Activated CD4-positive, alpha-beta T cell treated with anti-CD3 and anti-CD28 coated beads, Interleukin-10, Interleukin-2, amounts not matched to agents 100 ng/mL and 50 ng/mL, durations not matched to agents 16 hours and 8 hours (primary cell): ENCODE results near the gene SSC5D.
"Not testable (repeated sequence)": the region's sequence is repeated elsewhere in the genome, so short reads cannot be mapped to it uniquely, and the experiment has no call there.

Experiments
- DNase-seq: peaks from one replicate; pipeline ENCODE4 v3.0.0-alpha.2; 2020

Gene SSC5D

GRCh38 chr19:55508120-55508519 lies 19.9 kb downstream of the SSC5D start:
- DNase-seq, result no peak

GRCh38 chr19:55516878-55517620 lies 28.8 kb downstream of the SSC5D start:
- peak; percentile 95 for DNase-seq

GRCh38 chr19:55519451-55520311 lies 31.4 kb downstream of the SSC5D start:
- DNase-seq, result no peak

- DNase-seq, result no peak
Measured at GRCh38 chr19:55520691-55521292, 32.6 kb downstream of the SSC5D start.

GRCh38 chr19:55525289-55526101 lies 37.3 kb downstream of the SSC5D start:
- no peak for DNase-seq

GRCh38 chr19:55526216-55527196 lies 38.3 kb downstream of the SSC5D start:
- no peak for DNase-seq

- DNase-seq, result no peak
Measured at GRCh38 chr19:55527197-55528029, 39.2 kb downstream of the SSC5D start.

- no peak for DNase-seq
Measured at GRCh38 chr19:55528030-55528803, 40.0 kb downstream of the SSC5D start.

- DNase-seq, result no peak
Measured at GRCh38 chr19:55529636-55530234, 41.5 kb downstream of the SSC5D start.

GRCh38 chr19:55530996-55531395 lies 42.8 kb downstream of the SSC5D start:
- no peak for DNase-seq

GRCh38 chr19:55534280-55534679 lies 46.0 kb downstream of the SSC5D start:
- DNase-seq, result not testable (repeated sequence)

GRCh38 chr19:55535173-55535964 lies 47.1 kb downstream of the SSC5D start:
- DNase-seq, result no peak

- DNase-seq, result no peak
Measured at GRCh38 chr19:55535965-55536350, 47.7 kb downstream of the SSC5D start.

- DNase-seq, result no peak
Measured at GRCh38 chr19:55536366-55536765, 48.1 kb downstream of the SSC5D start.

- DNase-seq, result no peak
Measured at GRCh38 chr19:55536951-55537740, 48.9 kb downstream of the SSC5D start, which contains the start of gene SBK2. Gene SBK2, minus strand, starts transcription at chr19:55537133. Its CDS starts 839 bp downstream, at chr19:55536294.

GRCh38 chr19:55537741-55538111 lies 49.5 kb downstream of the SSC5D start:
- DNase-seq, result no peak

GRCh38 chr19:55538132-55538531 lies 49.9 kb downstream of the SSC5D start:
- DNase-seq, result no peak
